KBM-7 (cell line): ENCODE results near the gene ISM1.
"Not testable (repeated sequence)": the region's sequence is repeated elsewhere in the genome, so short reads cannot be mapped to it uniquely, and the experiment has no call there.

Experiments
- DNase-seq: peaks from one replicate; pipeline ENCODE4 v3.0.0-alpha.2; 2015
- in situ Hi-C: fragments of 300-500 bp; cut with MboI; formaldehyde crosslinking; loops from 2 replicates; pipeline ENCODE4 v1.14.3; 2020; ENCODE audit warnings: low sequenced_read_pairs, low pct_unique_long_range_greater_than_20kb, mixed read lengths

Gene ISM1

DNA sequence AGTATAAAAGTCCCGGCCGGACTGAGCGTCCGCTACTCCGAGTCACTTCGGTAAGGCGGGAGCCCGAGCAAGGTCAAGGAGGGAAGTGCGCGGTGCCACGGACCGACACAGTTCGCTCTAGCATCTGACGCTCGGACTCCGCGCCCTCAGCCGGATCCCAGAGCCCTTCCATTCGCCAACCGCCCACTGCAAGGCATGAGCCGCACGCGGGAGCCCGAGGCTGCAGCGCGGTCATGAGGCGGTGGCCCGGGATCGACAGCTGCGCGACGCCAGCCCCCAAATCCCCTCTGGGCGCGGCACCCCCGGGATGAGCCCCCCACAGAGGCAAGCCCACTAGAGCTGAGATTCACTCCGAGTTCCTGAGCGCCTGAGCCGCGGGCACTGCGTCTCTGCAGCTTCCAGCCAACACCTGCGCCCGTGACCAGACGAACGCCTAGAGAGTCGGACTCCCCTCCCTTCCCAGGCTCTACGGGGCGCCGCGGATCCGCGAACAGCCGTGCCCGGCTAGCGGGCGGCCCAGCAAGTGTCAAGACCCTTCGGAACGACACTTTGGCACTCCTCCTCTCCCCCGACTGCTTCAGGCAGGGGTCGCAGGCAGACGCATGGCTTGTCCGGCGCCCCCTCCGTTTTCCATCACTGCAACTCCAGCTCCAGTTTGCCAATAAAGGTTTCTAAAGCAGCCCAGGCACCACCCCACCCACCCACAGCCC is 725 bp upstream of the ISM1 start:
- in situ Hi-C loops: no loop called here
- DNase-seq: peak; percentile 42

DNA sequence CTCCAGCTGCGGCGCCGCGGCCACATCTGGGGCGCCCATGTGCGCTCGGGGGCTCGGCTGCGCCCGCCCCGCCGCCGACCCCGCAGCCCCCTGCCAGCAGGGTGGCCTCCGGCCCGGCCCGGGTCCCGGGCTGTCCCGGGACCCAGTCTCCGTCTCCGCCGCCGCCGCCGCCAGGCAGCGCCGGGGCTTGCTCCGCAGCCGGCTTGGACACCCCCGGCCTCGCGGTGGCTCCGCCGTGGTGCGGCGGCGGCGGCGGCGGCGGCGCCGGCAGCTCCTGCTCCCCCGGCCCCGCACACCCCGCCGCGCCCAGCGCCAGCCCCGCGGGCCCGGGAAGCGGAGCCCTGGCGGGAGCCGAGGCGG is 219 bp downstream of the ISM1 start:
- in situ Hi-C loops: no loop called here
- DNase-seq: no peak

DNA sequence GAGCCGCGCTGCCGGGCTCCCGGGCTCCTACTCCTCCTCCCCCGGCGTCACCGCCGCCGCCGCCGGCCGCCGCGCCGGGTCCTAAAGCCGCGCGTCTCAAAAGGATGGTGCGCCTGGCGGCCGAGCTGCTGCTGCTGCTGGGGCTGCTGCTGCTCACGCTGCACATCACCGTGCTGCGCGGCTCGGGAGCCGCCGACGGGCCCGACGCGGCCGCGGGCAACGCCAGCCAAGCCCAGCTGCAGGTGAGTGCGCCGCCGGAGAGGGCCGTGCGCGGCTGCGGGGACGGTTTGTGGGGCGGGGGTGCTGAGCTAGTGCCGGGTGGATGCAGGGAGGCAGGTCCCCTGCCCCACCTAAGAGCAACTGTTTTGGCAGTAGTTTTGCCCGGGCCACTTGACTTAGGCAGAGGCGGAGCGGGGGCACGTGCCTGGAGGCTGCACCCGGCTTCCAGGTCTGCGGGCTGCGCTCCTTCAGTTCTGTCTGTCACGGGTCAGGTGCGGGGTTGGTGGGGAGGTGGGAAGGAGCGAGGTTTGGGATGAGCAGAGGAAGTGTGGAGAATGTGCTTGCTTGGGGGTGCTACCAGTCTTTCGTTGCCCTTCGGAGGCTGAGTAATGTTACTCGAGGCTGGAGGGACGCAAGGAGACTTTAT is 722 bp downstream of the ISM1 start:
- peak; percentile 45 for DNase-seq
- in situ Hi-C loops: no loop called here

- in situ Hi-C loops: no loop called here
- DNase-seq: no peak
Observed at GRCh38 chr20:13222319-13222716, 1.2 kb downstream of the ISM1 start.

GRCh38 chr20:13223736-13224520 is 2.9 kb downstream of the ISM1 start:
- in situ Hi-C loops: no loop called here
- DNase-seq: no peak

- DNase-seq: no peak
- in situ Hi-C loops: no loop called here
Observed at GRCh38 chr20:13226367-13226766, 5.3 kb downstream of the ISM1 start.

DNA sequence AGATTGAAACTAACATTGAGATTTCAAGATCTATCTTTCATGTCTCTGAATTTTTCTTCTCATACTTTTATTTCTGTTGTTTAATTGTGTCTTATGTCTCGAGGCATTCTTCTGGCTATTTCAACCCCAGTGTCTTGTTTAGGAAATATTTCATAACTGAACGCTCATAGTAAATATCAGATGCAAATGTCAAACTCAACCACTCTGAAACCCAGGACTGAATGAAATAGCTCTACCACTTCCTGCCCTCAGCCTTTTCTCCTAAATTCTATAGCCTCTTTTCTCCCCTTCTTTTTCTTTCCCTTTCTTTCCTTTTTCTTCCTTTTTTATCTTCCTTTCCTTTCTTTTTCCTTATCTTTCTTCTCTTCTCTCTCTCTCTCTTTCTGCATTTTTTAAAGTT is 7.7 kb downstream of the ISM1 start:
- DNase-seq: no peak
- in situ Hi-C loops: no loop called here

DNA sequence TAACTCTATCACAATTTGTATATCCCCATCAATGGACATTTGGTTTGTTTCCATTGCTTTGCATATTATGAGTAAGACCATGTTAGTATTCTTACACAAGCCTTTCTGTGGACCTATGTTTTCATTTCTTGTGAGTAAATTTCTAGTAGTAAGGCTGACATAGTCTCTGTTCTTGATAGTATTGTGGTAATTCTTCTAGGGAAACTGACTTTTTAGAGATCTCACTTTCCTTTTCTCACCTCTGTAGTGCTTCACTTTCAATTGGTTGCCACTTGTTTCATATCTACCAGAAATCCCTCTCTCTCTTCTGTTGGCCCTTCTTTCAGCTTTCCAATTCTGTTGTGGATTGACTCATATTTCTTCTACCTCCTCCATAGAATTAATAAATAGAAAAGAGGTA is 8.5 kb downstream of the ISM1 start:
- no peak for DNase-seq
- in situ Hi-C loops: no loop called here

GRCh38 chr20:13231031-13231752 is 10.1 kb downstream of the ISM1 start:
- in situ Hi-C loops: no loop called here
- peak; percentile 28 for DNase-seq

DNA sequence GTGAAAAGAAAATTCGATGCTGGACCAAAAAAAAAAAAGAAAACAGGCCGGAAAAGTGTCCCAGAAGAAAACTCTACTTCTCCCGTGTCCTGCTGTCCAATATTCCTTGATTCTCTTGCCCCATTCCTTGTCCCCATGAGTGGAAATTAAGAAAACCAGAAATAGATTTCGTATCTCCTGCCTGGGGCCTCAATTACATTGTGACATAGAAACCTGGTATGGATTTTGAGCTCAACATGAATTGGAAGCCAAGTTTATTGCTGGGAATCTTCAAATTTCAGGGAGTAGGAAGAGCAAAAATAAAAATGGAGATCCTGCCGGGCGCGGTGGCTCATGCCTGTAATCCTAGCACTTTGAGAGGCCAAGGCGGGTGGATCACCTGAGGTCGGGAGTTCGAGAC is 11.9 kb downstream of the ISM1 start:
- in situ Hi-C loops: no loop called here
- DNase-seq: no peak

- DNase-seq: no peak
- in situ Hi-C loops: no loop called here
Observed at GRCh38 chr20:13234961-13235360, 13.9 kb downstream of the ISM1 start.

DNA sequence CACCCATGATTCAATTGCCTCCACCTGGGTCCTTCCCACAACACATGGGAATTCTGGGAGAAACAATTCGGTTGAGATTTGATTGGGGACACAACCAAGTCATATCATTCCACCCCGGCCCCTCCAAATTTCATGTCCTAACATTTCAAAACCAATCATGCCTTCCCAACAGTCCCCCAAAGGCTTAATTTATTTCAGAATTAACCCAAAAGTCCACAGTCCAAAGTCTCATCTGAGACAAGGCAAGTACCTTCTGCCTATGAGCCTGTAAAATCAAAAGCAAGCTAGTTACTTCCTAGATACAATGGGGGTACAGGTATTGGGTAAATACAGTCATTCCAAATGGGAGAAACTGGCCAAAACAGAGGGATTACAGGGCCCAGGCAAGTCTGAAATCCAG is 15.3 kb downstream of the ISM1 start:
- DNase-seq, in situ Hi-C loops: not testable (repeated sequence)

- in situ Hi-C loops: no loop called here
- no peak for DNase-seq
Observed at GRCh38 chr20:13236990-13237720, 16.1 kb downstream of the ISM1 start.

DNA sequence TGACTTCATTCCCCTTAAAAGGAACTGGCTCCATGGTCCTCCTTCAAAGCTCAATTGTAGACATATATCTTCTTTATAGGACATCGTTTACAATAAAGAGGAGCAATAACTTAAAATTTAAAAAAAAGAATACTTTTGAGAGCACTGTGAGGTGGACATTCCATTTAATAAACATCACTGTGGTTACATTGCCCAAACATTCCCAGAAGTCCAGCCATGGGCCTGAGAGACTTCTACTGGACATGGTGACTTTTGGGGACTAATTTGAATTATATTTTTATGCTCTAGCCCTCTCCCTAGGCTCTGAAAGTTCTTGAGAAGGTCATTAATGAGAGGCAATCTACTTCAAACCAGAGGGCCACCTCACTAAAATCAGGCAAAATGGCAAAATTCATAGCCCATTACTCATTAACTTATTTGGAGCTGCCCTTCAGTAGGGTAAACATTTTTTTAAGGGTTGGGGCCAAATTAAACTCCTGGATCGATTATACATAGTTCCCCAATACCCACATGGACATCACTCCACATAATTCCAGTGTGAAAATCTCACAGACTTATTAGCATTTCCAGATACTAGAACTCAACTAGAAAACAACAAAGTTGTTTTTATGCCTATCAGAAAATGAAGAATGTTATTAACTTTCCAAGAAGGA is 17.1 kb downstream of the ISM1 start:
- no peak for DNase-seq
- in situ Hi-C loops: no loop called here

DNA sequence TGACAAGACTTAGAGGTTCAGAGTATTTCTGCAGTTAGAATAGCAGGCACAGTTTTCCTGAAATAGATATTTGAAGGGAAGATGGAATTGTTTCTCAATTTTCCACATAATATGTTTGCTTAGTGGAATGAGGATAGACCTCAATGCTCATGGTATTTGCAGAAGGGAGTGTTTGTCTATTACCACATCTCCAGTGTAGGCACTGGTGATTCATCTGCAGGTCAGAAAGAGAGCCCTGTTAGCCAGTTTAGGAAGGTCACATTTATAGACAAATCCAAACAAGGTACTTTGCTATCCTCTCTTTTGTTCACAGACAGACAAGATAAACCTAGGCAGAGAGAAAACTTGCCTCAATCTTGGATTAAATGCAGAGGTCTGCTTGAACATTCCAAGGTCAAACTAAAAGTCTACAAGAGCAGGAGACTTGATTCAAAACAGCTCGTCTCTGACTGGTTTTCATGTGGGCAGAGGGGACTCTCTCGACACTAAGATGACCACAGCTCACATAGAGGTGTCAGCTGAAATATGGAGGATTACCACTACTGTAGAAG is 22.8 kb downstream of the ISM1 start:
- in situ Hi-C loops: no loop called here
- DNase-seq: no peak

- no peak for DNase-seq
- in situ Hi-C loops: no loop called here
Observed at GRCh38 chr20:13245250-13245723, 24.2 kb downstream of the ISM1 start.

DNA sequence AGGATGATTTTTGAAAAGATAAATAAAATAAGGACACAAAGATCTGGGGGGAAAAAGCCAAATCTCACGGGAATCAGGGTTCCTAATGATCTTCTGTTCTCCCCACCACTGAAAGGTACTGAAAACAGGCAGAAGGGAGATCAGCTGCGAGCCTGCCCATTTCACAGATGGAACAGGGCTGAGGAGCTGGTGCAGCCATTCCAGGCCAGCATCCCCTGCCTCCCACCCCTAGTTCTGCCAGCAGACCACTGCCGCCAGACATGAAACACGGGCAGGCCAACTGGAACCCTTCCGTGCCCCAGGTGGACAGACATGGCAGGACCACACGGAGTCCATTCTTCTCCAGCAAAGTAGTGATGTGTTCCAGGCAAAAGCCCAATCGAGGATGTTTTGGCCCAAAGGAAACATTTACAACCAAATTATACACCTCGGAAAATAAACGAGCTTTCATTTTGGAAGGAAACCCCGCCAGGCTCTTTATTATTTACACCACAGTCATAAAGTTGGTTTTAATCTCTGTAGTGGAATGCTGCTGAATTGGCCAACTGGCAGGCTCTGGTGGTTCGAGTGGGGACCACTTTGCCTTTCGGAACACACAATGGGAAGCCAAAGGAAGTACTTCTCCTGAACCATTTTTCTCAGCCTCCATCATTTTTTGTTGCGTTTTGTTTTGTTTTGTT is 28.2 kb downstream of the ISM1 start:
- DNase-seq: no peak
- in situ Hi-C loops: no loop called here

- DNase-seq: no peak
- in situ Hi-C loops: no loop called here
Observed at GRCh38 chr20:13249798-13250170, 28.7 kb downstream of the ISM1 start.
